K562 (cell line): ENCODE data around the gene TSPAN15. TPM values are rescaled to one million over a fixed set of nuclear protein-coding genes. Genes with fewer than 3 reads are reported as not detected.

Source experiments
- ATAC-seq: fragments of 200-7000 bp; cut with Tn5 transposase; 3 replicates; pipeline ENCODE4 v1.9.1; 2020; ENCODE audit warnings: moderate library complexity
- BruUV-seq: library from RNA; stranded (reverse); fragments of 400-500 nt; replicated peaks from 2 replicates; lab custom pipeline; 2021; lab: Mats Ljungman, UMichigan
- CTCF ChIA-PET: fragments of 300-600 bp; formaldehyde crosslinking; extraction: SDS; loops from one replicate; lab custom pipeline; 2021; ENCODE audit warnings: low intra/inter-chr PET ratio; lab: Yijun Ruan, JAX
- POLR2A ChIA-PET: fragments of 300-600, 350-650 bp; sonication (Branson Sonifier 250); formaldehyde crosslinking; extraction: SDS; loops from one replicate; lab custom pipeline; 2021; ENCODE audit warnings: antibody characterized with exemption, inconsistent platforms; lab: Yijun Ruan, JAX
- DNase-seq, 4 experiments: peaks; one replicate each; pipeline versions ENCODE4 v3.0.0 to v3.0.0-alpha.2; 2011 to 2018; ENCODE audit warnings: low spot score in 3 of 4, mixed read lengths in 3 of 4; ENCODE audit errors: extremely low read depth in 1 of 4
- FAIRE-seq: peaks from 2 replicates; lab custom pipeline; 2011; peaks lifted over from hg19 to GRCh38; lab: Jason Lieb, UNC
- H2AFZ ChIP-seq: 2 replicates; pipeline ENCODE4 v1.6.0; 2011; ENCODE audit warnings: low read depth, low read length, control low read depth, inconsistent platforms
- H3K27ac ChIP-seq: fragments of 200-600 bp; 3 replicates; pipeline ENCODE4 v1.8.0; 2011; ENCODE audit warnings: low read depth, mild to moderate bottlenecking, control low read depth, inconsistent platforms, low read length, moderate library complexity, mixed read lengths; ENCODE audit errors: extremely low read depth
- H3K27me3 ChIP-seq, 2 experiments: fragments of 300-600 bp in 1 of 2; 2 replicates in 1 of 2; 3 replicates in 1 of 2; pipeline versions ENCODE4 v1.6.0 to v1.8.0; 2011; ENCODE audit warnings: inconsistent platforms in 2 of 2, low read length in 2 of 2, mild to moderate bottlenecking in 1 of 2, mixed read lengths in 1 of 2, moderate library complexity in 1 of 2; ENCODE audit not compliant: control insufficient read depth in 2 of 2, insufficient read depth in 2 of 2
- H3K36me3 ChIP-seq: fragments of 300-600 bp; 3 replicates; pipeline ENCODE4 v1.8.0; 2011; ENCODE audit warnings: mild to moderate bottlenecking, low read length, inconsistent platforms; ENCODE audit not compliant: control insufficient read depth, insufficient read depth
- H3K4me1 ChIP-seq, 2 experiments: fragments of 200-600 bp in 1 of 2; replicated peaks in 1 of 2; 2 replicates in 1 of 2; 3 replicates in 1 of 2; pipeline versions ENCODE4 v1.5.1 to v1.8.0; 2011; ENCODE audit warnings: inconsistent platforms in 2 of 2, low read length in 2 of 2, mild to moderate bottlenecking in 1 of 2, mixed read lengths in 1 of 2, moderate library complexity in 1 of 2; ENCODE audit not compliant: control insufficient read depth in 2 of 2, insufficient read depth in 2 of 2
- H3K4me2 ChIP-seq: 2 replicates; pipeline ENCODE4 v1.6.1; 2011; ENCODE audit warnings: low read length, control low read depth, inconsistent platforms, mixed read lengths; ENCODE audit not compliant: insufficient read depth
- H3K4me3 ChIP-seq: fragments of 200-600 bp; sonication (generic), shearing (Covaris generic); 2 replicates; pipeline ENCODE4 v1.5.1; 2016; ENCODE audit warnings: control low read depth, inconsistent platforms
- H3K79me2 ChIP-seq: fragments of 200-600 bp; 3 replicates; pipeline ENCODE4 v1.8.0; 2011; ENCODE audit warnings: low read length, inconsistent platforms; ENCODE audit not compliant: control insufficient read depth, insufficient read depth
- H3K9ac ChIP-seq, 2 experiments: 2 replicates each; pipeline versions ENCODE4 v1.6.0 to v1.6.1; 2011; ENCODE audit warnings: low read depth in 2 of 2, low read length in 2 of 2, control low read depth in 1 of 2, inconsistent platforms in 1 of 2, mild to moderate bottlenecking in 1 of 2, mixed read lengths in 1 of 2; ENCODE audit not compliant: insufficient read depth in 1 of 2
- H3K9me1 ChIP-seq: one replicate; pipeline ENCODE4 v1.6.0; 2011; ENCODE audit warnings: inconsistent platforms, mild to moderate bottlenecking, low read length, moderate library complexity; ENCODE audit not compliant: control insufficient read depth, insufficient read depth
- H3K9me3 ChIP-seq: replicated peaks from 2 replicates; pipeline ENCODE4 v1.5.1; 2011; ENCODE audit warnings: low read depth, low read length, inconsistent platforms; ENCODE audit not compliant: control insufficient read depth, insufficient read depth
- H4K20me1 ChIP-seq: replicated peaks from 2 replicates; pipeline ENCODE4 v1.6.1; 2011; ENCODE audit warnings: low read length, inconsistent platforms, mixed read lengths; ENCODE audit not compliant: control insufficient read depth, insufficient read depth
- ARNT ChIP-seq, 2 experiments: fragments of 450-650 bp; IDR thresholded peaks; 2 replicates each; pipeline ENCODE4 v1.6.1; 2016; ENCODE audit warnings: mild to moderate bottlenecking in 1 of 2
- CAMTA2 ChIP-seq: fragments of 250-450 bp; sonication (Bioruptor Pico); conservative IDR thresholded peaks from 2 replicates; pipeline ENCODE4 v1.5.1; 2022
- DPF2 ChIP-seq: fragments of 450-650 bp; IDR thresholded peaks from 2 replicates; pipeline ENCODE4 v1.6.1; 2016
- HINFP ChIP-seq: fragments of 450-650 bp; conservative IDR thresholded peaks from 2 replicates; pipeline ENCODE4 v1.6.1; 2016; ENCODE audit warnings: missing genetic modification characterization, low read depth, mild to moderate bottlenecking, control low read depth, missing compliant biosample characterization
- MAFF ChIP-seq: IDR thresholded peaks from 2 replicates; pipeline ENCODE4 v1.6.1; 2012; ENCODE audit warnings: low read length, improper control_type of control experiment
- MED1 ChIP-seq: sonication (generic); formaldehyde crosslinking; IDR thresholded peaks from 2 replicates; pipeline ENCODE4 v1.8.1; 2023; ENCODE audit warnings: missing genetic modification reagents, borderline replicate concordance
- SMAD2 ChIP-seq: fragments of 150-350 bp; IDR thresholded peaks from 2 replicates; pipeline ENCODE4 v1.6.1; 2014; ENCODE audit warnings: low read depth, mild to moderate bottlenecking, low read length
- ZBTB1 ChIP-seq: sonication (generic); formaldehyde crosslinking; IDR thresholded peaks from 2 replicates; pipeline ENCODE4 v1.8.1; 2023; ENCODE audit warnings: missing genetic modification reagents, low read depth, mild to moderate bottlenecking, borderline replicate concordance
- ZBTB7A ChIP-seq: IDR thresholded peaks from 2 replicates; pipeline ENCODE4 v1.6.1; 2011; ENCODE audit warnings: low read depth, mild to moderate bottlenecking, low read length, moderate library complexity, borderline replicate concordance; ENCODE audit not compliant: control insufficient read depth
- ZNF143 ChIP-seq: sonication (generic); formaldehyde crosslinking; IDR thresholded peaks from 2 replicates; pipeline ENCODE4 v1.9.0; 2022; ENCODE audit warnings: mild to moderate bottlenecking, missing genetic modification reagents
- ZNF175 ChIP-seq: fragments of 200-800 bp; sonication (Bioruptor generic); IDR thresholded peaks from 2 replicates; pipeline ENCODE4 v1.6.1; 2016; ENCODE audit warnings: low read depth, mild to moderate bottlenecking, missing genetic modification characterization, missing compliant biosample characterization
- ZNF197 ChIP-seq: fragments of 200-800 bp; sonication (Bioruptor generic); IDR thresholded peaks from 2 replicates; pipeline ENCODE4 v1.6.1; 2016; ENCODE audit warnings: low read depth, missing genetic modification characterization, missing compliant biosample characterization
- WGBS: fragments of 100-300 bp; shearing (Covaris generic); methylation state at CpG from one replicate; pipeline ENCODE4 v1.1.6; 2016; ENCODE audit warnings: low coverage, mixed read lengths; ENCODE audit not compliant: insufficient coverage; ENCODE audit errors: missing lambda C conversion rate; 5-methylcytosine and 5-hydroxymethylcytosine counted together
- in situ Hi-C: fragments of 300-500 bp; cut with MboI; formaldehyde crosslinking; loops from 4 replicates; pipeline ENCODE4 v1.15.0; 2018; ENCODE audit warnings: inconsistent platforms, mixed read lengths
- intact Hi-C: fragments of 100-400 bp; cut with micrococcal nuclease; formaldehyde crosslinking; loops from 2 replicates; pipeline ENCODE4 v1.14.2; 2022
- polyA plus RNA-seq, 8 experiments: library from polyadenylated mRNA; depleted of rRNA in 4 of 8; stranded (reverse) in 5 of 8; unstranded in 3 of 8; fragments of >200 nt; fragmentation: Nextera tagmentation in 2 of 8; fragmentation: Illumina TruSeq in 1 of 8; extraction: Ambion mirVana in 2 of 8; extraction: Trizol in 1 of 8; gene quantifications; 2 replicates each; pipeline versions ENCODE4 v1.2.1 to v1.2.3, GENCODE V29; 2011 to 2014; ENCODE audit warnings: inconsistent platforms in 1 of 8, missing spikeins in 1 of 8
- total RNA-seq, 7 experiments: library from RNA; depleted of rRNA in 6 of 7; stranded (reverse); fragments of >200 nt in 6 of 7; fragmentation: Illumina TruSeq in 2 of 7; extraction: Trizol in 2 of 7; gene quantifications; 2 replicates each; pipeline versions ENCODE4 v1.2.1 to v1.2.3, GENCODE V29; 2011 to 2021; ENCODE audit warnings: low replicate concordance in 1 of 7
- TF ChIP-seq, protein P1 (sequence below), 2 experiments: fragments of 450-650 bp; IDR thresholded peaks; 2 replicates each; pipeline ENCODE4 v1.6.1; 2016

Gene TSPAN15
- total and polyA plus RNA-seq, 9 of the 15 experiments (the other 6 are each of a cell fraction or from before 2014, with no cell fraction given) = 0.33 to 1.0 (median 0.45) TPM; not detected in 2

- intact Hi-C loops (no loop called here), in situ Hi-C loops (no loop called here)
- BruUV-seq = no TSS peak
- FAIRE-seq (no peak), DNase-seq (no peak), ATAC-seq (no peak)
- peaks cover 3 to 15% of the 10 kb centered on the region in 2 experiments; a peak in 4 of 5 replicates for H3K4me1 ChIP-seq
- H3K27ac ChIP-seq = no peak overlapping the region
- H3K9me3 ChIP-seq = no peaks in the 10 kb centered on the region
- WGBS = 19% methylated on average over 18 of the region's 18 CpGs
- peaks cover 48 to 69% of the 10 kb centered on the region in 2 experiments for H3K27me3 ChIP-seq
- no peak overlapping the region for H3K9ac ChIP-seq
- no peaks in the 10 kb centered on the region for H3K9me1 ChIP-seq
- H3K36me3 ChIP-seq = no peaks in the 10 kb centered on the region
- POLR2A ChIA-PET = interaction anchor here (0.7 to 1.2 kb wide), 2 partner anchors 33 to 92 kb away, joined by 3 read pairs; no protein-coding TSS in a partner anchor
- no peak overlapping the region for H3K4me2 ChIP-seq
- H3K4me3 ChIP-seq = no peak overlapping the region
- CTCF ChIA-PET = no interaction called here
- no peak for TF ChIP-seq ZNF175
- TF ChIP-seq ZNF143 (CRISPR knock-in tag) = no peak
- no peak for TF ChIP-seq ZBTB1 (CRISPR knock-in tag)
- no peak for TF ChIP-seq ARNT (IDR thresholded peaks at IDR 0.05)
- no peak for TF ChIP-seq CAMTA2 (CRISPR knock-in tag)
- no peak for TF ChIP-seq DPF2
- no peak for TF ChIP-seq HINFP (tag)
- no peak for TF ChIP-seq MED1 (CRISPR knock-in tag)
- TF ChIP-seq MAFF = no peak
- no peak for TF ChIP-seq SMAD2
- no peak for TF ChIP-seq ZNF197
- no peak for TF ChIP-seq ZBTB7A
- TF ChIP-seq, protein P1, sequence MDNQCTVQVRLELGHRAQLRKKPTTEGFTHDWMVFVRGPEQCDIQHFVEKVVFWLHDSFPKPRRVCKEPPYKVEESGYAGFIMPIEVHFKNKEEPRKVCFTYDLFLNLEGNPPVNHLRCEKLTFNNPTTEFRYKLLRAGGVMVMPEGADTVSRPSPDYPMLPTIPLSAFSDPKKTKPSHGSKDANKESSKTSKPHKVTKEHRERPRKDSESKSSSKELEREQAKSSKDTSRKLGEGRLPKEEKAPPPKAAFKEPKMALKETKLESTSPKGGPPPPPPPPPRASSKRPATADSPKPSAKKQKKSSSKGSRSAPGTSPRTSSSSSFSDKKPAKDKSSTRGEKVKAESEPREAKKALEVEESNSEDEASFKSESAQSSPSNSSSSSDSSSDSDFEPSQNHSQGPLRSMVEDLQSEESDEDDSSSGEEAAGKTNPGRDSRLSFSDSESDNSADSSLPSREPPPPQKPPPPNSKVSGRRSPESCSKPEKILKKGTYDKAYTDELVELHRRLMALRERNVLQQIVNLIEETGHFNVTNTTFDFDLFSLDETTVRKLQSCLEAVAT (IDR thresholded peaks at IDR 0.05) = no peak
- H2AFZ ChIP-seq = no peak overlapping the region
- no peaks in the 10 kb centered on the region for H3K79me2 ChIP-seq
- H4K20me1 ChIP-seq = no peaks in the 10 kb centered on the region; the same call in 1 of the 2 replicates
Observed at GRCh38 chr10:69419096-69419743, 32.0 kb upstream of the TSPAN15 start.
